DND-41 (cell line): Measurements from ENCODE around the gene KRT81.

Source experiments
- ATAC-seq: fragments of 200-7000 bp; cut with Tn5 transposase; 3 replicates; pipeline ENCODE4 v1.9.1; 2021; ENCODE audit warnings: low read depth; ENCODE audit not compliant: insufficient read depth
- DNase-seq: peaks from one replicate; pipeline ENCODE4 v3.0.0-alpha.2; 2020
- H2AFZ ChIP-seq: 2 replicates; pipeline ENCODE4 v1.6.0; 2012; ENCODE audit warnings: low read depth, low read length
- H3K27ac ChIP-seq: 2 replicates; pipeline ENCODE4 v1.5.1; 2012; ENCODE audit warnings: low read length, inconsistent platforms
- H3K27me3 ChIP-seq: fragments of 200-600 bp; sonication (generic); 2 replicates; pipeline ENCODE4 v1.6.0; 2012; ENCODE audit warnings: low read length, mild to moderate bottlenecking, inconsistent platforms; ENCODE audit not compliant: insufficient read depth, poor library complexity
- H3K36me3 ChIP-seq: 2 replicates; pipeline ENCODE4 v1.5.1; 2012; ENCODE audit warnings: low read length, inconsistent platforms; ENCODE audit not compliant: insufficient read depth
- H3K4me1 ChIP-seq: 2 replicates; pipeline ENCODE4 v1.5.1; 2012; ENCODE audit warnings: mild to moderate bottlenecking, low read length; ENCODE audit not compliant: insufficient read depth
- H3K4me2 ChIP-seq: 2 replicates; pipeline ENCODE4 v1.6.0; 2012; ENCODE audit warnings: mild to moderate bottlenecking, moderate library complexity, low read length, inconsistent platforms; ENCODE audit not compliant: insufficient read depth
- H3K4me3 ChIP-seq, 2 experiments: fragments of 200-600 bp in 1 of 2; shearing (Covaris generic) in 1 of 2; 2 replicates each; pipeline ENCODE4 v1.5.1; 2012 to 2016; ENCODE audit warnings: inconsistent platforms in 2 of 2, low read length in 2 of 2, mild to moderate bottlenecking in 2 of 2, low read depth in 1 of 2, moderate library complexity in 1 of 2
- H3K79me2 ChIP-seq: 2 replicates; pipeline ENCODE4 v1.6.0; 2012; ENCODE audit warnings: low read length, inconsistent platforms; ENCODE audit not compliant: insufficient read depth
- H3K9ac ChIP-seq: 2 replicates; pipeline ENCODE4 v1.6.0; 2012; ENCODE audit warnings: low read depth, mild to moderate bottlenecking, inconsistent platforms, low read length, moderate library complexity
- H3K9me3 ChIP-seq: 2 replicates; pipeline ENCODE4 v1.5.1; 2012; ENCODE audit warnings: low read length, moderate library complexity, mild to moderate bottlenecking, inconsistent platforms; ENCODE audit not compliant: insufficient read depth, severe bottlenecking
- H4K20me1 ChIP-seq: 2 replicates; pipeline ENCODE4 v1.6.0; 2012; ENCODE audit warnings: low read length; ENCODE audit not compliant: insufficient read depth
- EZH2 ChIP-seq: IDR thresholded peaks from 3 replicates; pipeline ENCODE4 v1.6.1; 2012; ENCODE audit warnings: borderline replicate concordance, low read depth, mild to moderate bottlenecking, moderate library complexity, low read length, inconsistent platforms; ENCODE audit not compliant: severe bottlenecking
- TF ChIP-seq, protein P1 (sequence below): IDR thresholded peaks from 2 replicates; pipeline ENCODE4 v1.5.1; 2012; ENCODE audit warnings: borderline replicate concordance, low read length, moderate library complexity, mild to moderate bottlenecking; ENCODE audit not compliant: poor library complexity, severe bottlenecking; ENCODE audit errors: extremely low read depth

The KRT81 gene

DNA sequence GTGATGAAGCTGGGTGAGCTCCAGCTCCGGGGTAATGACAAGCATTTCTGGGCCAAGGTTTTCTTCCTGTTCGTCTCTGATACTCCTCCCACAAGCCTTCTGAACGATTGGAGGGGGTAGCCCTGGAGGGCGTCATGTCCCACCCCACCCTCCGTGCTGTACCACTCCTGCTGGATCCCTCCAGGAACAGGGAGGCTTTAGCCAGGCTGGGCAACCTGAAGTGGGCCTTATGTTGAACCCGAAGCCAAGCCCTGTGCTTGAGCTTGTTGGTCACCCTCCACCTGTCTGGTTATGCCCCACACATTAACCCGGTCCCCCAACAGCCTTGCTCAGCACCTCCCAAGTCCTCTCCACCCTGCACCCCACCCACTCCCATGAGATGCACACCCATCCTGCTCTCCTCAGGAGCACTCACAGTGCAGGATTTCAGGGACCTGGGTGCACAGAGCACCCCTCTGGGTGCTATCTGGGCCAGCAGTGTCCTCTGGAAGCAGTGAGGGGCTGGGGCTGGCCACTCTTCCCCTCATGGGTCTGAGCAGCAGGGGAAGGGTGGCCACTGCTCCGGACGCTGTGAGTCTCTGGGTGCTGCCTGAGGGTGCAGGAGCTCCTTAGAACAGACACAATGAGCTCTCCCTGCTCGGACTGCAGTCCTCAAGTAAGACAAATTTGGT is 36.6 kb upstream of the KRT81 start:
- TF ChIP-seq, protein P1, sequence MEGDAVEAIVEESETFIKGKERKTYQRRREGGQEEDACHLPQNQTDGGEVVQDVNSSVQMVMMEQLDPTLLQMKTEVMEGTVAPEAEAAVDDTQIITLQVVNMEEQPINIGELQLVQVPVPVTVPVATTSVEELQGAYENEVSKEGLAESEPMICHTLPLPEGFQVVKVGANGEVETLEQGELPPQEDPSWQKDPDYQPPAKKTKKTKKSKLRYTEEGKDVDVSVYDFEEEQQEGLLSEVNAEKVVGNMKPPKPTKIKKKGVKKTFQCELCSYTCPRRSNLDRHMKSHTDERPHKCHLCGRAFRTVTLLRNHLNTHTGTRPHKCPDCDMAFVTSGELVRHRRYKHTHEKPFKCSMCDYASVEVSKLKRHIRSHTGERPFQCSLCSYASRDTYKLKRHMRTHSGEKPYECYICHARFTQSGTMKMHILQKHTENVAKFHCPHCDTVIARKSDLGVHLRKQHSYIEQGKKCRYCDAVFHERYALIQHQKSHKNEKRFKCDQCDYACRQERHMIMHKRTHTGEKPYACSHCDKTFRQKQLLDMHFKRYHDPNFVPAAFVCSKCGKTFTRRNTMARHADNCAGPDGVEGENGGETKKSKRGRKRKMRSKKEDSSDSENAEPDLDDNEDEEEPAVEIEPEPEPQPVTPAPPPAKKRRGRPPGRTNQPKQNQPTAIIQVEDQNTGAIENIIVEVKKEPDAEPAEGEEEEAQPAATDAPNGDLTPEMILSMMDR, result no peak
- no peak for TF ChIP-seq EZH2
- peaks cover 9% of the 10 kb centered on the region for H3K27me3 ChIP-seq
- no peak overlapping the region for H3K27ac ChIP-seq
- H4K20me1 ChIP-seq, result no peaks in the 10 kb centered on the region
- DNase-seq (no peak), ATAC-seq (no peak)
- no peak overlapping the region for H2AFZ ChIP-seq
- H3K4me2 ChIP-seq, result no peak overlapping the region
- no peaks in the 10 kb centered on the region for H3K79me2 ChIP-seq
- no peak overlapping the region for H3K4me3 ChIP-seq
- no peaks in the 10 kb centered on the region for H3K9me3 ChIP-seq
- H3K4me1 ChIP-seq, result no peaks in the 10 kb centered on the region
- H3K36me3 ChIP-seq, result no peaks in the 10 kb centered on the region
- H3K9ac ChIP-seq, result no peak overlapping the region

- no peaks in the 10 kb centered on the region for H4K20me1 ChIP-seq
- peak; percentile 98 for ATAC-seq
- H3K4me3 ChIP-seq, result no peak overlapping the region
- no peaks in the 10 kb centered on the region for H3K36me3 ChIP-seq
- peaks cover 9% of the 10 kb centered on the region for H3K27me3 ChIP-seq
- H3K27ac ChIP-seq, result no peak overlapping the region
- no peak overlapping the region for H2AFZ ChIP-seq
- peak; percentile 78 for DNase-seq
- TF ChIP-seq, protein P1, result peak; percentile 97
- TF ChIP-seq EZH2, result no peak
- no peaks in the 10 kb centered on the region for H3K4me1 ChIP-seq
- no peaks in the 10 kb centered on the region for H3K79me2 ChIP-seq
- no peak overlapping the region for H3K4me2 ChIP-seq
- no peak overlapping the region for H3K9ac ChIP-seq
- no peaks in the 10 kb centered on the region for H3K9me3 ChIP-seq
These were observed 35.9 kb upstream of the KRT81 start for GRCh38 chr12:52327052-52327829.

GRCh38 chr12:52324153-52324444 is 32.8 kb upstream of the KRT81 start:
- peaks cover 9% of the 10 kb centered on the region for H3K27me3 ChIP-seq
- no peak for ATAC-seq

More at GRCh38 chr12:52324153-52324444, 32.8 kb upstream of the KRT81 start:
- Histone ChIP-seq H3K36me3 (no peaks in the 10 kb centered on the region), H3K9ac (no peak overlapping the region), H3K4me3 (no peak overlapping the region), H3K79me2 (no peaks in the 10 kb centered on the region), H3K4me2 (no peak overlapping the region), H3K9me3 (no peaks in the 10 kb centered on the region), H4K20me1 (no peaks in the 10 kb centered on the region), H3K4me1 (no peaks in the 10 kb centered on the region), H2AFZ (no peak overlapping the region), H3K27ac (no peak overlapping the region)
- no peak for TF ChIP-seq EZH2
- TF ChIP-seq, protein P1, result no peak
- DNase-seq, result no peak
